ENCODE measurements around the gene HDGFL2. TPM values are rescaled to one million over a fixed set of nuclear protein-coding genes. Genes with fewer than 3 reads are reported as not detected.

Gene HDGFL2
- total RNA-seq, 2 experiments from 2014 or later, result 17.2 to 18.0 TPM

GRCh38 chr19:4496304-4496703 is 24.2 kb downstream of the HDGFL2 start:
- intact Hi-C loops (cut with DNase I, micrococcal nuclease), result no loop called here
- H3K36me3 ChIP-seq (ENCODE audit: insufficient read depth, low read length), result peaks cover 63% of the 10 kb centered on the region
- POLR2A ChIA-PET, result no interaction called here
- H3K4me1 ChIP-seq (ENCODE audit: insufficient read depth, low read length), result no peaks in the 10 kb centered on the region
- H3K36me3 Mint-ChIP-seq (ENCODE audit: low read depth), result peaks cover 25% of the 10 kb centered on the region
- no peak overlapping the region for H3K27ac Mint-ChIP-seq
- no peak for TF ChIP-seq CTCF (IDR thresholded peaks at IDR 0.05)
- no peak overlapping the region for H3K4me3 Mint-ChIP-seq
- CTCF ChIA-PET, result no interaction called here
- no peaks in the 10 kb centered on the region for H3K4me1 Mint-ChIP-seq (ENCODE audit: low read depth)
- H3K9me3 Mint-ChIP-seq, result no peaks in the 10 kb centered on the region
- peaks cover 0 to 6% of the 10 kb centered on the region in 2 experiments for H3K9me3 ChIP-seq (ENCODE audit: control insufficient read depth in 1 of 2, insufficient read depth in 1 of 2, low read length in 2 of 2)
- H3K27me3 ChIP-seq (ENCODE audit: control insufficient read depth in 1 of 2, insufficient read depth in 2 of 2, low read length in 2 of 2), result no peaks in the 10 kb centered on the region
- no peaks in the 10 kb centered on the region for H3K27me3 Mint-ChIP-seq
- H3K4me3 ChIP-seq (ENCODE audit: low read length), result no peak overlapping the region
- H3K27ac ChIP-seq (ENCODE audit: low read depth in 1 of 2, low read length in 2 of 2), result no peak overlapping the region
- no peak for DNase-seq
- ATAC-seq (ENCODE audit: poor library complexity), result no peak

- Mint-ChIP-seq H3K27me3 (no peaks in the 10 kb centered on the region), H3K4me3 (no peak overlapping the region), H3K27ac (no peak overlapping the region), H3K4me1 (ENCODE audit: low read depth) (no peaks in the 10 kb centered on the region), H3K9me3 (no peaks in the 10 kb centered on the region), H3K36me3 (ENCODE audit: low read depth) (peaks cover 25% of the 10 kb centered on the region)
- TF ChIP-seq CTCF (IDR thresholded peaks at IDR 0.05), result no peak
- intact Hi-C loops (cut with DNase I, micrococcal nuclease), result no loop called here
- H3K9me3 ChIP-seq (ENCODE audit: control insufficient read depth in 1 of 2, insufficient read depth in 1 of 2, low read length in 2 of 2), result peaks cover 0 to 6% of the 10 kb centered on the region in 2 experiments
- peaks cover 54% of the 10 kb centered on the region for H3K36me3 ChIP-seq (ENCODE audit: insufficient read depth, low read length)
- ChIA-PET POLR2A (no interaction called here), CTCF (no interaction called here)
- no peak overlapping the region for H3K4me3 ChIP-seq (ENCODE audit: low read length)
- DNase-seq (no peak), ATAC-seq (ENCODE audit: poor library complexity) (no peak)
- no peaks in the 10 kb centered on the region for H3K27me3 ChIP-seq (ENCODE audit: control insufficient read depth in 1 of 2, insufficient read depth in 2 of 2, low read length in 2 of 2)
- no peak overlapping the region for H3K27ac ChIP-seq (ENCODE audit: low read depth in 1 of 2, low read length in 2 of 2)
- H3K4me1 ChIP-seq (ENCODE audit: insufficient read depth, low read length), result no peaks in the 10 kb centered on the region
These were observed 25.8 kb downstream of the HDGFL2 start for GRCh38 chr19:4497770-4498389.

GRCh38 chr19:4498694-4499093 is 26.6 kb downstream of the HDGFL2 start:
- Mint-ChIP-seq H3K9me3 (no peaks in the 10 kb centered on the region), H3K4me3 (no peak overlapping the region), H3K4me1 (ENCODE audit: low read depth) (no peaks in the 10 kb centered on the region), H3K27ac (no peak overlapping the region), H3K36me3 (ENCODE audit: low read depth) (peaks cover 25% of the 10 kb centered on the region), H3K27me3 (no peaks in the 10 kb centered on the region)
- Histone ChIP-seq H3K4me1 (ENCODE audit: insufficient read depth, low read length) (no peaks in the 10 kb centered on the region), H3K27me3 (ENCODE audit: control insufficient read depth in 1 of 2, insufficient read depth in 2 of 2, low read length in 2 of 2) (no peaks in the 10 kb centered on the region), H3K27ac (ENCODE audit: low read depth in 1 of 2, low read length in 2 of 2) (no peak overlapping the region), H3K9me3 (ENCODE audit: control insufficient read depth in 1 of 2, insufficient read depth in 1 of 2, low read length in 2 of 2) (peaks cover 0 to 6% of the 10 kb centered on the region in 2 experiments), H3K4me3 (ENCODE audit: low read length) (no peak overlapping the region), H3K36me3 (ENCODE audit: insufficient read depth, low read length) (peaks cover 48% of the 10 kb centered on the region)
- CTCF ChIA-PET, result no interaction called here
- ATAC-seq (ENCODE audit: poor library complexity) (no peak), DNase-seq (no peak)
- TF ChIP-seq CTCF (IDR thresholded peaks at IDR 0.05), result no peak
- POLR2A ChIA-PET, result no interaction called here
- intact Hi-C loops (cut with DNase I, micrococcal nuclease), result no loop called here

Data from CD4-positive, alpha-beta T cell (primary cell).